WI38 (cell line): ENCODE data around the gene COL15A1.

Experiments used
- H3K4me3 ChIP-seq: 2 replicates; pipeline ENCODE4 v1.5.1; 2011; ENCODE audit warnings: low read depth, mild to moderate bottlenecking, control low read depth, low read length
- TF ChIP-seq, protein P1 (sequence below): IDR thresholded peaks from 2 replicates; pipeline ENCODE4 v1.5.1; 2012; ENCODE audit warnings: low read depth, mild to moderate bottlenecking, control low read depth, low read length

Gene COL15A1

DNA sequence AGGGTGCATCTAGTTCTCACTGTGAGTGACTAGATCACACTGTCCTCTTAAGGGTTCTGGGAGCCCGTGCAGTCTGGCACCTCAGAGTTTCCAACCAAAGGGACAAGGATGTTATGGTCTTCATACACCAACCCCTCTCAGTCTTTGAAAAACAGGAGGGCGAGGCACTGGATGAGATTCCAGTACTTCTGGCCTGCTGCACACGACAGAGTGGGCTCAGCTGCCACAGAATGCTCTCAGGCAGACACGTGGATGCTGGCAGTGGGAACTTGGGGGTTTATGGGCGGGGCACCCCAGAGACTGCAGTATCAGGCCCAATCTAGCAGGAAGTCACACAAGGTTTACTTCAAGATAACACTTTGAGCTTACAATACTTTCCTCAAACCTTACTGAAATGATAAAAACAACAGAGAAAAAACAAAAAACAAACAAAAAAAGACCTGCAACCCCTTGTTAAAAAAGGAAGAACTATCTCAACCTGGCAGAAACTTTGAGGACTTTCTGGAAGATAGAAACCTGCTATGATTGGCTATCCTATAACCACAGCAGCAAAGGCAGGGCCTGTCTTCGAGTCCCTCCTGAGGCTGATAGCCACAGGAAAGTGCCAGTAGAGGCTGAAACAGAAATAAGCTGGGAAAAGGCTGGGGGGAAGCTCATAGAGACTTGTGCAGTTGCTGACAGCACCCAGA is 132.9 kb downstream of the COL15A1 start:
- TF ChIP-seq, protein P1, sequence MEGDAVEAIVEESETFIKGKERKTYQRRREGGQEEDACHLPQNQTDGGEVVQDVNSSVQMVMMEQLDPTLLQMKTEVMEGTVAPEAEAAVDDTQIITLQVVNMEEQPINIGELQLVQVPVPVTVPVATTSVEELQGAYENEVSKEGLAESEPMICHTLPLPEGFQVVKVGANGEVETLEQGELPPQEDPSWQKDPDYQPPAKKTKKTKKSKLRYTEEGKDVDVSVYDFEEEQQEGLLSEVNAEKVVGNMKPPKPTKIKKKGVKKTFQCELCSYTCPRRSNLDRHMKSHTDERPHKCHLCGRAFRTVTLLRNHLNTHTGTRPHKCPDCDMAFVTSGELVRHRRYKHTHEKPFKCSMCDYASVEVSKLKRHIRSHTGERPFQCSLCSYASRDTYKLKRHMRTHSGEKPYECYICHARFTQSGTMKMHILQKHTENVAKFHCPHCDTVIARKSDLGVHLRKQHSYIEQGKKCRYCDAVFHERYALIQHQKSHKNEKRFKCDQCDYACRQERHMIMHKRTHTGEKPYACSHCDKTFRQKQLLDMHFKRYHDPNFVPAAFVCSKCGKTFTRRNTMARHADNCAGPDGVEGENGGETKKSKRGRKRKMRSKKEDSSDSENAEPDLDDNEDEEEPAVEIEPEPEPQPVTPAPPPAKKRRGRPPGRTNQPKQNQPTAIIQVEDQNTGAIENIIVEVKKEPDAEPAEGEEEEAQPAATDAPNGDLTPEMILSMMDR, result no peak
- no peak overlapping the region for H3K4me3 ChIP-seq

DNA sequence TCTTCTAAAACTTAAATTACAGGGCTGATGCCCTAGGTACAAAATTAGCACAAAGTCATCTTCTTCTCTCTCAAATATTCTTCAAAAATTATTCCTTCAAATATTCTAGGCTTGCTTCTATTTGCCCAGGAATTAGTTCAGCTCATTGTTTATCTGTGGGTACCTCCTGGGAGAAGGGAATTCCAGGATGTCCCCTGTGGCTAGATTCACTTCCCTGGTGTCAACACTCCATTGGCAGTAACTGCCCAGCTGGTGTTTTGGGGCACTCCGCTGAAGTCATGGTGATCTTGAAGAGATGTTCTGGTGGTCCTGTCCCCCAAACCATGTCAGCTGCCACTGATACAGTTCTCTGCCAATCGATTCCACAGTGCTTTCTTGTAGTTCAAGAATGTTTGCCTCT is 135.0 kb downstream of the COL15A1 start:
- TF ChIP-seq, protein P1, result no peak
- no peak overlapping the region for H3K4me3 ChIP-seq

DNA sequence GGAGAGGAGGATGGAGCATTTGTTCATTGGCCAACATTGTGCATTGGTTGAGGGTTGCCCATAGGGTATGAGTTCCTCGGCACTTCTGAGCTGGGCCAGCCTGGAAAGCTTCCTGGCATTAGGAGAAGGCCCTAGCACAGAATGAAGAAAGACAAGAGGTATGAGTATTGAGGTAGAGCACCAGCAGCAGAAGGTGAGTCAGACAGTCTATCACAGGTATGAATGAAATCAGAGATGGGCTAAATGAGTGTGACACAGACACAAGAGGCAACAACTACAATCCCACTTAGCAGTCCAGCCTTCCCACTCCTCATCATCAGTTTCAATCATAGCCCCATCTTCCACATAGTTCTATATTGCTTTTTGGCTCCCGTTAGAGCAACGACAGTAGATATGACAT is 135.8 kb downstream of the COL15A1 start:
- no peak overlapping the region for H3K4me3 ChIP-seq
- TF ChIP-seq, protein P1, result no peak

DNA sequence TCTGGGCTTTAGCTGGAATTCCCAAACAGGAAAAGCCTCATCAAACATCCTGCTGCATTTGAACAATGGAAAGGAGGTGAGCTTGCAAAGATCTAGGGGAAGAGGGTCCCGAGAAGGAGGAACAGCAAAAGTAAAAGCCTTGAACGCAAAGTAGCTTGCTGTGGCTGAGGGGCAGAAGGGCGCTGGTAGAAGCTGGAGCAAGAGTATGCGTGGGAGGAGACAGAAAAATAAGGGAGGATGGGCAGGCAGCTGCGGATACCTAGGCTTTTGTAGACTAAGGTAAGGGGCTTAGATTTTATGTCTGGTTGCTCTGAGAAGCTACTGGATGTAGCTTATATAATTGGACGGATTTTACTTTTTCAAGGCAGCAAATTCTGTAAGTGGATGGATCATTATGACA is 139.3 kb downstream of the COL15A1 start:
- TF ChIP-seq, protein P1, result no peak
- no peak overlapping the region for H3K4me3 ChIP-seq

DNA sequence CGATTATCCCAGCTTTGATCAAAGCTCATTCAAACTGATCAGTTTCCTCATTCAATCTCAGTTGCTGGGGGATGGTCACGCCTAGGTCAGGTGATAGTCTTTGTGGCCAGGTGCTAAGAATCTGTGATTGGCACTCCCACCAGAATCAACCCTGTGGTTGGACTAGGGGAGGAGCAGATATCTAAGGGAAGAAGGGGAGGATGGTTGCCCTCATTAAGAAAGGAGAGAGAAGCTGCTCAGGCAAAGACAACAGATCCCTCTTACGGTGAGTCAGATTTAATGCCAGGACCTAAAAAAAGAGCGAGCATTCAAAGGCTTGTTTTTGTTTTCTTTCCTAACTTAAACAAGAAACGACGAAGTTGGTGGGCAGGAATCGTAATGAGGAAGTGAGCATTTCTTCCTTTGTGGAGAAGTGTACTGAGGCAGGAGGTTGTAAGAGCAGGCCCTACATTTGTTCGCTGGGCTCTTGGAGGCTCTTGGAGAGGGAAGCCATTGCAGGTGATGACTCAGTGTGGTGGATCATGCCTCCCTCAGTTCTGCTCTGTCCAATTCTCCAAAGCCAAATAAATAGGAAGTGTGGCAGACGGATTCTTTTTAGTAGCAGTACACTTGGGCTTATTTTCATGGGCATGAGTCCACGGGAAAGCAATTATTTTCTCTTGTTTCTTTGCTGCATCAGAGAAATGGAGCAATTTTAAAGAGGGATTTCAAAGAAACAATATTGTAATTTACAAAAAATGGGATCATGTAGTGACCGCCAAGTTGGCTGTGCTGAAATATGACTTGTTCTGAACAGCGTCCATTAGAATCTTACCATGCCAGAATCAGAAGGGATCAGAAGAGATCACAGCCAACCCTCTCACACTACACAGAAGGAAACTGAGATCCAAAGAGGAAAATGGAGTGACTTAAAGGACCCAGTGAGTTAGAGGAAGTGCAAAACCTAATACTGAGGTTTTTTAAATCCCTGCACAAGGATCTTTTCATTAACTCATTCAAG is 142.5 kb downstream of the COL15A1 start:
- TF ChIP-seq, protein P1, result no peak
- peak overlapping the region; percentile 9; the same call in 1 of the 2 replicates for H3K4me3 ChIP-seq

DNA sequence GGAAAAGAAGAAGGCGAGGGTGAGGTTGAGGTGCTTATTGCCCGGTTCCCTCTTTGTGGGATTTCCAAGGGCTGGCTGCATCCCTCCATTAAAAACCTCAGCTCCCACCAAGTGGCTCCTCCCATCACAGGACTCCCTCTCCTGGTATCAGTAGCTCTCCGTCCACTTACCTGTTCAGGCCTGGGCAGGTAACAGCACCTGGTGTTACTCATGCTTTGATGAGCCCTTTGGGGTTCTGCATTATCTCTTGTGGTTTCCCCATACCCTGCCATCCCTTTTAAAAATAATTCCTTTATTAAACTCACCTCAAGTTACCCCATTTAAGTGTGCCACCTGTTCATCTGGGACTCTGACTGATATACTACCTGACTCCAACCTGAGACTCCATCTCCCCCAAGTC is 143.8 kb downstream of the COL15A1 start:
- TF ChIP-seq, protein P1, result no peak
- H3K4me3 ChIP-seq, result no peak overlapping the region
